ENCODE results near the gene RPL27A.

GRCh38 chr11:8720868-8721608 lies 38.4 kb downstream of the RPL27A start:
- TF ChIP-seq POLR2AphosphoS5 (IDR thresholded peaks at IDR 0.05; ENCODE audit: borderline replicate concordance, low read depth, low read length) (no peak), EZH2 (IDR thresholded peaks at IDR 0.05) (no peak)
